DMS53 treated with DMSO at 0.1 percent for 48 hours (cell line): ENCODE measurements around the gene ADRA1B.
A peak's percentile ranks its signal among the peaks of the same experiment; 100 is the strongest.
"Not testable (repeated sequence)": the region's sequence is repeated elsewhere in the genome, so short reads cannot be mapped to it uniquely, and the experiment has no call there.

Source experiments
- DNase-seq: peaks from one replicate; lab custom pipeline; 2025; ENCODE audit not compliant: unreplicated experiment; lab: John Stamatoyannopoulos, UW

Gene ADRA1B

DNA sequence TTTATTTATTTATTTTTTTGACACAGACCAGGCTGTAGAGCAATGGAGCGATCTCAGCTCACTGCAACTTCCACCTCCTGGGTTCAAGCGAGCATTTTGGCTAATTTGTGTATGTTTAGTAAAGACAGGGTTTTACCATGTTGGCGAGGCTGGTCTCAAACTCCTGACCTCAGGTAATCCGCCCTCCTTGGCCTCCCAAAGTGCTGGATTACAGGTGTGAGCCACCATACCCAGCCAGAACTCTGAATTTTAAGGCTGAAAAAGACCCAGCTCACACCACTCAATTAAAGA is 49.5 kb downstream of the ADRA1B start:
- not testable (repeated sequence) for DNase-seq

DNA sequence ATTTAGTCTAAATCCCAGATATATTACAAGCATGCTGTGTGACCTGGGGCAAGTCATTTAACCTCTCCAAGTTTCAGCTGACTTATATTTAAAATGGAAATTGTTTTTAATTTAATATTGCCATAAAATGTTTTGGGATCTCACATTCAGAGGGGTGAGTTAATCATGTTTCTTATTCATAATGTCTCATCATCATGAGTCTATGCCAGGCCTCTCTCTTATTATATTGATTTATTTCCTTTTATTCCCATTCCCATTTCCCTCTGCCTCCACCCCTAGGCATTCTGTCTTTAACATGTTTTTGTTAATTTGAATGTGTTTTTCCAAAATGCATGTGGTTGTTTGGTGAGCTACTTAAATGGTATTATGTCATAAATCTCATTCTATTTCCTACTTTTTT is 53.7 kb downstream of the ADRA1B start:
- no peak for DNase-seq

DNA sequence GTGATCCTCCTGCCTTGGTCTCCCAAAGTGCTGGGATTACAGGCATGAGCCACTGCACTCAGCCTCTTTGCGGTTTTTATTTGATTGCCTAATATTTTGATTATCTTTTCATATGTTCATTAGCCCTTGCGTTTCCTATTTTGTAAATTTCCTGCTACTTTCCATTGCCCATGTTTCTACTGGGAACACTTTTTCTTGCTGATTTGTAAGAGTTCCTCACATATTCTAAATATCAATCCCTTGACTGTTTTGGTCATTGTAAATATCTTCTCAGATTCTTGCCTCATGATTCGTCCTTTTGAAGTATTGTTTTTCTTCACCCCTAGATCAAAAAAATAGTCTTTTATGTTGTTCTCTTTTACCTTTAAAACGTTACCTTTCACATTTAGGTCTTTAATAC is 54.8 kb downstream of the ADRA1B start:
- no peak for DNase-seq

DNA sequence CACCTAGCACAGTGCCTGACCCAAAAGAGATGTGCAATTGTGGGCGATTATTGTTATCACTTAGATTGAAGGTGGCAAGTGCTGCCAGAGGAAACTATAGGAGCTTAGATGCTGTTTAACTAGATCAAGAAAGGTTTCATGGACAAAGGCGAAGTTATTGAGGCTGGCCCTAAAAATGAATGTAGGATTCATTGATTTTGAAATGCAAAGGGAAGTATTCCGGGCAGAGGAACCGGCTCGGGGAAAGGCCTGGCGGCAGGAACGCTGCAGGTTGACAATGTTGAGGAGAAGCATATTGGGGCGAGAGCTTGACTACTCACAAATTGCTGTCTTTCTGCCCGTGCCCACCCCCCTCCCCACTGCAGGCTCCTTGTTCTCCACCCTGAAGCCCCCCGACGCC is 55.2 kb downstream of the ADRA1B start:
- DNase-seq, result no peak

DNA sequence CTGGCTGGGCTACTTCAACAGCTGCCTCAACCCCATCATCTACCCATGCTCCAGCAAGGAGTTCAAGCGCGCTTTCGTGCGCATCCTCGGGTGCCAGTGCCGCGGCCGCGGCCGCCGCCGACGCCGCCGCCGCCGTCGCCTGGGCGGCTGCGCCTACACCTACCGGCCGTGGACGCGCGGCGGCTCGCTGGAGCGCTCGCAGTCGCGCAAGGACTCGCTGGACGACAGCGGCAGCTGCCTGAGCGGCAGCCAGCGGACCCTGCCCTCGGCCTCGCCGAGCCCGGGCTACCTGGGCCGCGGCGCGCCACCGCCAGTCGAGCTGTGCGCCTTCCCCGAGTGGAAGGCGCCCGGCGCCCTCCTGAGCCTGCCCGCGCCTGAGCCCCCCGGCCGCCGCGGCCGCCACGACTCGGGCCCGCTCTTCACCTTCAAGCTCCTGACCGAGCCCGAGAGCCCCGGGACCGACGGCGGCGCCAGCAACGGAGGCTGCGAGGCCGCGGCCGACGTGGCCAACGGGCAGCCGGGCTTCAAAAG is 55.7 kb downstream of the ADRA1B start:
- DNase-seq, result peak; percentile 26

DNA sequence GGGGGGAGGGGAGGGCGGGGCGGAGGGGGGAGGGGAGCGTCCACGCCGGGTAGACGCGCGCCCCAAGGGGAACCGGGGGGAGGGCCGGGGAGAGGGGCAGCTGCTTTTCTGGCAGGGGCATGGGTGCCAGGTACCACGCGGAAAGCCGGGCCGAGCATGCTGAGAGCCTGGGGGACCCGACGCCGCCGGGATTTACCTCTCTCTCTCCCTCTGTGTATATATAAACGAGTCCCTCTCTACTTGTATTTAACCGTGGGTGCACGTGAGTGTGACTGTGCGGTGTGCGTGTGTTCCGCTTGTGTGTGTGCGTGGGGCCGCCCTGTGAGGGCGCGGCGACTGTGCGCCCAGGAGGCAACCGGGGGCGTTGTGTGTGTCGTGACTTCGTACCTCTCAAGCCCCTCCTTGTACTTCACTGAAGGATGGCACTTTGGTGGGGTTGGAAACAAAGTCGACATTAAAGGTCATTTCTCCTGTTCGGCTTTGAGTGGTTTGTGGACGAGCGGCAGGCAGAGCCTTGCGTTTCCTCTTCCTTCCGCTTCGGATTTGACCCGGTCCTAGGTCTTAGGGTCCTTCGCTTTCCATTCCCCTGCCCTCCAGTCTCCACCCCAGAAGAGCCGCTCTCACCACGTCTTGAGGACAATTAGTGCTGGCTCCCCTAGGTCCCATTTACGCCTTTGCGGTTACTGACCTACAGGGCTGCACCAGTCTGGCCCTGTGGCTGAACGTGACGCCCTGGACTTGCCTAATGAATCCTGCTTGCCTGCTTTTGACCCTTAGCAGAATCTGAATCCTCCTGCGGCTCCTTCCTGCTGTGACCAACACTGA is 56.5 kb downstream of the ADRA1B start:
- DNase-seq, result no peak

DNA sequence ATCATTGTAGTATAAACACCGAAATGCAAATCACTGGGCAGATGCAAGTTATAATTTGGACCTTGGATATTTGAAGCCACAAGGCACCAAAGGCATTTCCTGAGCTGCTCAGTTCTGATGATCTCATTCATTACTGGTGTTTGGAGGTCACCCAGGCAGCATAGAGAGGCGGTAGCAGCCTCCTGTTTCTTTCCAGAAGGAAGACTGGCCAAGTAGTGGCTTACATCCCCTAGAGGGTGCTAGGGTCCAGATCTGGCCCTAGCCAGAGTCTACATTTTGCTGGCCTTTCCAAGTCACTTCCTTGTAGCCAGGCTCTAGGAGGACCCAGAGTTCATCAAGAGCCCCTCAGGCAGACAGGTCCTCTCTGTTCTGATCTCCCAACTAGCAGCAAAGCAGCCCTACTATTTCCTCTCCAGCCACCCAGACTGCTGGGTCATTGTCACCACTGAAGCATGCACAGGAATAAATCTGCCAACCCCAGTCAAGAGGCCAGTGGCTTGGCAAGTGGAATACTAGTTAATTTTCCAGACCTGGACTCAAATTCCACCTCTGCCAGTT is 59.3 kb downstream of the ADRA1B start:
- DNase-seq, result peak; percentile 13

DNA sequence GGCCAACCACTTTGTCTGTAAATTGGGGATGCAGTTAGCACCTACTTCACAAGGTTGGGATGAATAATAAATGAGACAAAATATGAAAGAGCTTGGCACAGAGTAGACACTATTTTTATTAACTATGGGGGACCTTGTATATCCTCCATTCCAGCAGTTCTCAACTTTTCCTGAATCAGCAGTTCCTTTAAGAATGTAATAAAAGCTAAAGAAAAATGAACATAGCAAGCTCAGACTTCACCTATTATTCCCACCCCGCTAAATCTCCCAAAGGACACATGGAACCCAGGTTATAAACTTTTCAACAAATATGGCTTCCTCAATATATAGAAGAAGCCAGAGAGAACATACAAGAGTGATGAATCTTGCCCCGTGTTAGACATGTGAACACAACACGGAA is 60.6 kb downstream of the ADRA1B start:
- DNase-seq, result no peak

DNA sequence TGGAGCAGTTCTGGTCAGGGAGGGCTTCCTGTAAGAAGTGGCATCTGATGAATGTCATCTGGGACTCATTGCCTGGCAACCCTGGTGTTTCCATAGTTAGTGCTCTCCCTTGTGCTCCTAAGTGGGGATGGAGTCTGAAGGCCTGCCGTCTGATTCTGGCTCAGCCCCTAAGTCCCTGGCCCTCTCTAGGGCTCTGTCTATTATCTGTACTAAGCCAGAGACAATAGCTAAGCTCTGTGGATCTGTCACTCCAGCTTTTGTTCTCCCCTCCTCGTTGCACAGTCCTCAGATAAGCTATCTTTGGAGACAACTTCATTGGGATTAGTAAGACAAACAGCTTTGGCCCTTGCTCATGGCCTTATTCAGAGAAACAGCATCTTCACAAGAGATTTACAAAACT is 62.1 kb downstream of the ADRA1B start:
- DNase-seq, result no peak

DNA sequence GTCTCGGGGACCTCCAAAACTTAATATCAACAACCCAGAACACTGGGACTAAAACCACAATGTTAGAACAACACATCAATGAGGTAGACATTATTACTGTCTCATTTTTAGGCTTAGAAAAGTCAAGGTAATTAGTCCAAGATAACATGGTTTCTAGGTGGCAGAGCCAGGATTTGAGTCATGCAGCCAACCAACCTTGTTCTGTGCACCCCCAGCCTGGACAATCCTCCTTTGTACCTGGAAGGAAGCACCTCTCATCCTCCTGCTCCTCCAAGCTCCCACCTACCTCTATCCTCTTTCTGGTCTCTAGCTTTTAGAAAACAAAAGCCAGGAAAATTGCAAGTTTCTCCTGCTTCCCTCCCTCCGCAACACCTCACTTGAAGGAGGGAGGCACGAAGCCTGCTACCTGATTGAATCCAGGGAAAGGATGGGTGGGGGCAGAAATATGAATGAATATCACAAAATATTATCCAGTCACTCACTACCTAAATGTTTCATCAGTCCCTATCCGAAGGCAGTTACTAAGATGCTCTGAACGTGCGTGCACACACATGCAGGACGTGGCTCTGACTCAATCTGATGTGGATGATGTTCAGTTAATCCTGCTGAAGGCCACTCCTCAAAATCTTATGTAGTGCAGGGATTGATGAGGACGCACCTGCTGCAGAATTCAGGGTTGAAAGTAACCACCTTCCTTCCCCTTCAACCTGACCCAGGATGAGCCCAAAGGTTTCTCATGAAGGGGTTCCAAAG is 66.3 kb downstream of the ADRA1B start:
- DNase-seq, result no peak

DNA sequence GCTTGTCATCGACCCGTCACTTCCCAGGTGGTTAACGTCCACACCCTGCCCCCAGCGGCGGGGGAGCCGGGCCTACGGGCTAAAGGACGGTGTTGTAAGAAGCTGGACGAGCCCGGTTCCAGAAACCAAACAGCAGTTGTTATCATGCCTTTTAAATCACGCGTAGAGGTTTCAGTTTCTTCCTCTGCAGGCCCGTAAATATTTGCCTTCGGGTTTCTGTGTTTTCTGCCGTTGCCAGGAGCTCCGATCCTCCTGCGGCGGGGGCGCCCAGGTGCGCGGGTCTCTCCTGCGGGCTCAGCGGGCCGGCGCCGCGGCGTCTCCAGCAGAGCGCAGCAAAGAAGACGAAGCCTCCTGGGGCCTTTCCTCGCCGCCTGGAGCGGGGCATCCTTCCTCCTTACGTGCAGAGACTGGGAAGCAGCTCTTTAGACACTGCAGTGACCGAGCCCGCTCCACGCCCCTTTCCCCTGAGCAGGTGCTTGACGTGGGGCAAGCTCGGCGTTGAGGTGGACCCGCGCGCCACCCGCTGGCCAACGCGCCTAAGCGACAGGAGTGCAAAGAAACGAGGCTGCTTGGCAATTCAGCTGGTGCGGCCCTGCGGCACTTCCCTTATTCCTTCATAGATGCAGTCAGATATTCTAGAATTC is 70.9 kb downstream of the ADRA1B start:
- DNase-seq, result peak; percentile 91

DNA sequence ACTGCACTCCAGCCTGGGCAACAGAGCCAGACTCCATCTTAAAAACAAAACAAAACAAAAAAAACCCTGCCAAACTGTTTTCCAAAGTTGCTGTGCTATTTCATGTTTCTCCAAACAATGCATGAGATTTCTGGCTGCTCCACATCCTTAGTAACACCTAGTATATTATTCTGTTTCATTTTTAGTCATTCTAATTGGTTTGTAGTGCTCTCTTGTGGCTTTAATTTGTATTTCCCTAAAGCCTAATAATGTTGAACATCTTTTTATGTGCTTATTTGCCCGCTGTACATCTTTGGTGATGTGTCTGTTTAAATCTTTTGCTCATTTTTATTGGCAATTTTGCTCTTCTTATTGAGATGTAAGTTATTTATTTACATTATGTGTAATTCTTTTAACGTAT is 74.2 kb downstream of the ADRA1B start:
- DNase-seq, result no peak

DNA sequence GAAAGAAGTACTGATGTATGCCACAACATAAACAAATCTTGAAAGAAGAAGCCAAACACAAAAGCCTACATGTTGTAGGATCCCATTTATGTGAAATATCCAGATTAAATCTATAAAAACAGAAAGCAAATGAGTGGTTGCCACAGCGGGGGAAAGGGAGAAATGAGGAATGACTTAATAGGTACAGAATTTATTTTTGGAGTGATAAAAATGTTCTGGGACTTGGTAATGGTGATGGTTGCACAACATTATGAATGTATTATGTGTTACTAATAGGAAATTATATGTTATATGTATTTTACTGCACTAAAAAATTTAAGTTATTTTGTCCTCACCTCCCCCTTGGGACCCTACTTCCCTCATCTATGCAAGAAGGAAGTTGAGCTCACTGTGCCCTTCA is 76.3 kb downstream of the ADRA1B start:
- DNase-seq, result no peak

DNA sequence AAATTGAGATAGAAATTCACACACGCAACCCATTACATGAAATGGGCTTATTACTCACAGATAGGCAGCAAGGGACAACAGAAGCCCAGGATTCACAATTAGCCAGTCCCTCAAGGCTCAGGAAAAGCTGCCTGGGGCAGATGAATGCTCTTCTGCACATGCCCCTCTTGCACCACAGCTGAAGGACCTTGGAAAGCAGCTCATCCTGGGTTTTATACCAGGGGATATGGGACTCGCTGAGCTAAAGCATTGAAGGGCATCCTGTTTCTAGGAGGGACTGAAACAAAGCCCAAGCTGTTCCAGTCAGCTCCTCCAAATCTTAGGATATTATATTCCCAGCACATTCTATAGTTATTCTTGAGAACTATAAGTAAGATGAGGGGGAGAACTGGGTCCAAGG is 76.9 kb downstream of the ADRA1B start:
- DNase-seq, result no peak

DNA sequence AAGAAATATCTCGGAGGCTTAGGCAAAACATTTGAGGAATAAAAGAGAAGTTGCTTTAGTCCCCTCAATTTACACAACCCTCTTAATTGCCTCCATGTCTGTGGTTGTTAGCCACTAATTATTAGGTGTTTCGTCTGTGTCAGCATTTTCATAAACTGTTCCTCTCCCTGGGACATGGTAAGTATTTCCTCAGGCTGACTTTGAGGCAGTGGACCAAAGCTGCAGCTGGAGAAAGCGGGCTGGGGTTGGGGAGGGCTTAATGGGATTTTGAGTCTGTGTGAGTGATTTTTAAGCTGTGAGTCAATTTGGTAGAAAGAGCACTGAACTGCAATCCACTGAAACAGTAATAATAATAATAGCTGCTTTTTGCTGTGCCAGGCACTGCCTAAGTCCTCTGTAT is 79.6 kb downstream of the ADRA1B start:
- DNase-seq, result no peak

DNA sequence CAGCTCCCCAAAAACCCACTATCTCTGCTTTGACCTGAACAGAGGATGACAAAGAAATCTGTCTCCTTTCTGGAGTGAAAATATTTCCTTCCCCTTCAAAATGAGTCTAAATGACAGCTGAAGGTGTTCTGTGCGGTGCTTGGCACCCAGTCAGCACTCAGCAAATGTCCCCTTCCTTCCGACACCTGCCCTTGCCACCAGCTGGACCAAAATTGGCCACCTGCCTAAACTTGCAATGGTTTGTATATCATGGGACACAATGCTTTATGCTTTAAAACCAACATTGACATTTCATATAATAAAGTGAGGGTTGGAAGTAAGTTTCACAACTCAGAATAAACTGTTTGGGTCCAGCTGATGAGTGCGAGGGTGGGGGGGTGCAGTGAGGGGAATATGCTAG is 85.2 kb downstream of the ADRA1B start:
- DNase-seq, result peak; percentile 9

DNA sequence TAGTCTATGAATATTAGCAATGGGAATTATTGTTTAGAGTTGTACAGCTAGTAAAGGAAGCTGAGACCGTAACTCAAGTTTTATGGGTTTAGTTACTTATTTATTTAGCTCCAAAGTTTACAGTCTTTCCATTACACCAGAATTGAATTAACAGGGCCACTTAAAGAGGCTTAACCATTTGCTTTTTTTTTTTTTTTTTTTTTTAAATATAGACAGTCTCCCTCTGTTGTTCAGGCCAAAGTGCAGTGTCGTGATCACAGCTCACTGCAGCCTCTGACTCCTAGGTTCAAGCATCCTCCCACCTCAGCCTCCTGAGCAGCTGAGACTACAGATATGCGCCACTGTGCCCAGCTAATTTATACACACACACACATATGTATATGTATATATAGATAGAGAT is 91.2 kb downstream of the ADRA1B start:
- DNase-seq, result no peak

DNA sequence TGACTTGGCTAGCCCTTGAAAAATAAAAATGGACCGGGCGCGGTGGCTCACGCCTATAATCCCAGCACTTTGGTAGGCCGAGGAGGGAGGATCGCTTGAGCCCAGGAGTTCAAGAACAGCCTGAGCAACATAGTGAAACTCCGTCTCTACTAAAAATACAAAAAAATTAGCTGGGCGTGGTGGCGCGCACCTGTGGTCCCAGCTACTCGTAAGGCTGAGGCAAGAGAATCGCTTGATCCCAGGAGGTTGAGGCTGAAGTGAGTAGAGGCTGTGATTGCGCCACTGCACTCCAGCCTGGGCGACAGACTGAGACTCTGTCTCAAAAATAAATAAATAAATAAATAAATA is 92.2 kb downstream of the ADRA1B start:
- not testable (repeated sequence) for DNase-seq

DNA sequence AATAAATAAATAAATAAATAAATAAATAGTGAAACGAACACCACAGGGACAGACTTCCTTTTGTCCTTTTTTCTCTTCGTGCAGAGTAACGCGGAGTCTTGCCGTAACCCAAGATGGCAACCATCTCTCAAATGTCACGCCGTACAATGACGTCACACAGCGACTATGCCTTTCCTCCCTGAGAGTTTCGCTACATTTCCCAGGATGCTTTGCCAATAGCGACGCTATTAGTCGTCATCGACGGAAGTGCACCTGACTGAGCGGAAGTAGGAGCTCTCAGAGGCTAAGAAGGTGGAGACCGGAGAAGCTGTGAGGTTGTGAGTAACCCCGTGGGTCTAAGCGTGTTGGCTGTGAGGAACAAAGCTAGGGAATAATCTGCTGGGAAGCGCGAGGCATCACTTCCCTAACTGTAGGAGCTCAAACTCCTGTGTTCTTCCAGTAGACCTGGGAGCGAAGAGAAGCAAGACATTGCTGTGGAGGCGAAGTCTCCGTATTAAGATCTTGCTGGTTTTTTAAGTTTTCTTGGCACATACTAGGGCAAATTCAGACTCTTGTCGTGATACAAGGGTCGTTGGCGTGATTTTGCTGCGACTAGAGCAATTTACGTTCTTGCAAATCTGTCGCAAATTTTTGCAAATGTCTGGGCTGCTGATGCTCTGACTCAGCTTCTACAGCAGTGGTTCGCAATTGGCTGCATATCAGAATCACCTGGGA is 92.8 kb downstream of the ADRA1B start, which contains the start of gene TTC1:
TSS of gene TTC1 (plus strand) at position 263 of the 714 bp plus-strand sequence. CDS start 1,390 bp downstream, outside the sequence.
- DNase-seq, result peak; percentile 98

DNA sequence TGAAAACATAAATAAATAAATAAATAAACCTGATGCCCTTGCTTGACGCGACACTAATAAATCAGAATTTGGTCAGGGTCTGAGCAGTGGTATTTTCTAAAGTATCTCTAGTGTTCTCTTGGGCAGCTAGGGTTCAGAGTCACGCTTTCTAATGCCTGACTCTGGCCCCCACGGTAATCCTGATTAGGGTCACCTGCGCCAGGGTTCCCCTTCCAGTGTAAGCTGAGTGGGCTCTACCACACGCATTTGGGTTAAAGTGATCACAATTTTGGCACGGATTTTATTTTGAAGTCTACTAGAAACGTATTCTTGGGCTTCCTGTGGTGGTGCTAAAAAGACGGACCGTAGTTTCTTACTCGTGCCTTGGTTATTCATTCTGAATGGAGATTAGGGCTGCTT is 93.3 kb downstream of the ADRA1B start:
- no peak for DNase-seq

DNA sequence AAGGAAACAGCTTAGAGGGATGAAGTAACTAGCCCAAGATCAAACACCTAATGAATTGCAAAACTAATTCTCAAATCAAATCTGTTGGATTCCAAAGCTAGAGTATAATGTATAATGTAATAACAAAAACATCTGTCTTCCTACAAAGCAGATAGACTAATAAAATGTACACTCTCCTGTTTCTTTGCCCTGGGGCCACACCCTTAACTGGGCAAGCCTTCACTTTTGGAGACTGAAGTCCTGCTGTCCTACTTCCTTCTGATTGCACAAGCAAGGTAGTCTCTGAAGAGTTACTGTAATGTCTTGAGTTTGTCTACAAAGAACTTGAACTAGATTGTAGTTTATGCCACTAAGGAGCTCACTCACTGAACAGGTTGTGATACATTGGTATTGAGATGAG is 95.2 kb downstream of the ADRA1B start:
- no peak for DNase-seq
